Left ventricle myocardium inferior (tissue), 1 donor: ENCODE results near the gene COL1A1. TPM values are rescaled to one million over a fixed set of nuclear protein-coding genes. Genes with fewer than 3 reads are reported as not detected.
A peak's percentile ranks its signal among the peaks of the same experiment; 100 is the strongest.

Experiments
- DNase-seq: peaks from one replicate; pipeline ENCODE4 v3.0.0-alpha.2; 2020
- H3K27ac ChIP-seq: fragments of 200-600 bp; replicated peaks from 2 replicates; pipeline ENCODE4 v1.8.0; 2021
- H3K27me3 ChIP-seq: fragments of 200-600 bp; 2 replicates; pipeline ENCODE4 v1.8.0; 2021; ENCODE audit warnings: low read depth
- H3K36me3 ChIP-seq: fragments of 200-600 bp; 2 replicates; pipeline ENCODE4 v1.8.0; 2021
- H3K4me1 ChIP-seq: fragments of 200-600 bp; 2 replicates; pipeline ENCODE4 v1.8.0; 2021
- H3K4me3 ChIP-seq: fragments of 200-600 bp; 2 replicates; pipeline ENCODE4 v1.8.0; 2021; ENCODE audit warnings: mild to moderate bottlenecking, moderate library complexity
- H3K9me3 ChIP-seq: fragments of 200-600 bp; replicated peaks from 2 replicates; pipeline ENCODE4 v1.8.0; 2021
- CTCF ChIP-seq: fragments of 200-600 bp; IDR thresholded peaks from 2 replicates; pipeline ENCODE4 v1.8.0; 2021; ENCODE audit warnings: antibody characterized with exemption, mild to moderate bottlenecking, borderline replicate concordance
- intact Hi-C: fragments of 100-400 bp; cut with micrococcal nuclease; formaldehyde crosslinking; loops from one replicate; pipeline ENCODE4 v1.11.0; 2022
- total RNA-seq: library from RNA; stranded (reverse); fragmentation: NEBNext Ultra II Directional; extraction: Animal tissue kit (Norgen Biotek cat#: 25700); gene quantifications from one replicate; pipeline ENCODE4 v1.2.1, GENCODE V29; 2021
- donor health status: DM: no; HTN: yes; CAD: no; lungs with severe emphysema.

The COL1A1 gene
- total RNA-seq, 1 donor from 2014 or later: 45.8 TPM

- Histone ChIP-seq H3K27ac (peak overlapping the region; percentile 92), H3K36me3 (no peaks in the 10 kb centered on the region), H3K4me3 (peak overlapping the region; percentile 44), H3K4me1 (peaks cover 58% of the 10 kb centered on the region), H3K9me3 (no peaks in the 10 kb centered on the region), H3K27me3 (no peaks in the 10 kb centered on the region)
- TF ChIP-seq CTCF: no peak
- no peak for DNase-seq
- intact Hi-C loops: no loop called here
These were observed 24.0 kb downstream of the COL1A1 start for GRCh38 chr17:50177476-50177875.

- intact Hi-C loops: no loop called here
- Histone ChIP-seq H3K9me3 (no peaks in the 10 kb centered on the region), H3K27ac (peak overlapping the region; percentile 92), H3K4me3 (no peak overlapping the region), H3K27me3 (no peaks in the 10 kb centered on the region), H3K4me1 (peaks cover 63% of the 10 kb centered on the region), H3K36me3 (no peaks in the 10 kb centered on the region)
- TF ChIP-seq CTCF: peak; percentile 34
- no peak for DNase-seq
These were observed 24.7 kb downstream of the COL1A1 start for GRCh38 chr17:50176559-50177357.

- no peak for TF ChIP-seq CTCF
- Histone ChIP-seq H3K27ac (peak overlapping the region; percentile 92), H3K4me1 (peaks cover 78% of the 10 kb centered on the region), H3K27me3 (no peaks in the 10 kb centered on the region), H3K36me3 (no peaks in the 10 kb centered on the region), H3K4me3 (no peak overlapping the region), H3K9me3 (no peaks in the 10 kb centered on the region)
- no peak for DNase-seq
- intact Hi-C loops: no loop called here
These were observed 26.2 kb downstream of the COL1A1 start for GRCh38 chr17:50175035-50175807.

- Histone ChIP-seq H3K4me1 (peaks cover 86% of the 10 kb centered on the region), H3K9me3 (no peaks in the 10 kb centered on the region), H3K4me3 (no peak overlapping the region), H3K36me3 (no peaks in the 10 kb centered on the region), H3K27me3 (no peaks in the 10 kb centered on the region), H3K27ac (peak overlapping the region; percentile 70)
- TF ChIP-seq CTCF: no peak
- no peak for DNase-seq
- intact Hi-C loops: no loop called here
These were observed 27.0 kb downstream of the COL1A1 start for GRCh38 chr17:50174444-50174843.

GRCh38 chr17:50173335-50173941 lies 28.0 kb downstream of the COL1A1 start:
- Histone ChIP-seq H3K36me3 (no peaks in the 10 kb centered on the region), H3K27me3 (no peaks in the 10 kb centered on the region), H3K4me1 (peaks cover 90% of the 10 kb centered on the region), H3K9me3 (no peaks in the 10 kb centered on the region), H3K27ac (peak overlapping the region; percentile 70), H3K4me3 (no peak overlapping the region)
- intact Hi-C loops: no loop called here
- no peak for TF ChIP-seq CTCF
- DNase-seq: no peak
